Endodermal cell (in vitro differentiated cells): ENCODE measurements around the gene PSAPL1. TPM values are rescaled to one million over a fixed set of nuclear protein-coding genes. Genes with fewer than 3 reads are reported as not detected.

Experiments
- DNase-seq: peaks from one replicate; pipeline ENCODE4 v3.0.0-alpha.2; 2017
- H3K27ac ChIP-seq: 2 replicates; pipeline ENCODE4 v1.5.1; 2013; ENCODE audit warnings: mild to moderate bottlenecking, low read depth, low read length, moderate library complexity
- H3K27me3 ChIP-seq: 2 replicates; pipeline ENCODE4 v1.6.1; 2013; ENCODE audit warnings: mild to moderate bottlenecking, low read length, moderate library complexity; ENCODE audit not compliant: insufficient read depth, control insufficient read depth, poor library complexity, severe bottlenecking
- H3K36me3 ChIP-seq: 2 replicates; pipeline ENCODE4 v1.7.0; 2013; ENCODE audit warnings: mild to moderate bottlenecking, low read length, moderate library complexity; ENCODE audit not compliant: control insufficient read depth, insufficient read depth
- H3K4me1 ChIP-seq: one replicate; pipeline ENCODE4 v1.7.0; 2013; ENCODE audit warnings: low read length; ENCODE audit not compliant: control insufficient read depth, insufficient read depth
- H3K4me3 ChIP-seq: 2 replicates; pipeline ENCODE4 v1.5.1; 2013; ENCODE audit warnings: mild to moderate bottlenecking, low read length, moderate library complexity
- H3K9ac ChIP-seq: 2 replicates; pipeline ENCODE4 v1.6.1; 2013; ENCODE audit warnings: mild to moderate bottlenecking, low read length, moderate library complexity; ENCODE audit not compliant: poor library complexity, severe bottlenecking; ENCODE audit errors: extremely low read depth
- H3K9me3 ChIP-seq: 2 replicates; pipeline ENCODE4 v1.6.1; 2013; ENCODE audit warnings: mild to moderate bottlenecking, low read length, moderate library complexity; ENCODE audit not compliant: control insufficient read depth
- H3K27ac Mint-ChIP-seq: 2 replicates; pipeline ENCODE4 v1.8.0; 2020; ENCODE audit warnings: mixed read lengths
- H3K27me3 Mint-ChIP-seq: 2 replicates; pipeline ENCODE4 v1.8.0; 2021; ENCODE audit warnings: mild to moderate bottlenecking, mixed read lengths; ENCODE audit not compliant: insufficient read depth
- H3K36me3 Mint-ChIP-seq: 2 replicates; pipeline ENCODE4 v1.8.0; 2020; ENCODE audit warnings: low read depth, mixed read lengths
- H3K4me1 Mint-ChIP-seq: 2 replicates; pipeline ENCODE4 v1.8.0; 2020; ENCODE audit warnings: mixed read lengths
- H3K4me3 Mint-ChIP-seq: 2 replicates; pipeline ENCODE4 v1.8.0; 2020; ENCODE audit warnings: mild to moderate bottlenecking, moderate library complexity, mixed read lengths
- H3K9me3 Mint-ChIP-seq: 2 replicates; pipeline ENCODE4 v1.8.0; 2020; ENCODE audit warnings: mild to moderate bottlenecking, mixed read lengths
- CTCF ChIP-seq: fragments of 200-600 bp; sonication (generic); conservative IDR thresholded peaks from 2 replicates; pipeline ENCODE4 v1.5.0; 2021; ENCODE audit warnings: antibody characterized with exemption, mild to moderate bottlenecking
- WGBS, 2 experiments: methylation state at CpG; one replicate each; pipeline versions ENCODE4 v1.1.5 to v1.1.7; 2013; ENCODE audit warnings: missing lambda C conversion rate in 2 of 2, mixed read lengths in 1 of 2; ENCODE audit not compliant: insufficient coverage in 1 of 2, insufficient read length in 1 of 2; 5-methylcytosine and 5-hydroxymethylcytosine counted together
- total RNA-seq, 2 donors: library from RNA; stranded (reverse); fragmentation: NEBNext Ultra II Directional in 1 of 2; extraction: Animal tissue kit (Norgen Biotek cat#: 25700) in 1 of 2; gene quantifications; 2 replicates in 1 of 2; 3 replicates in 1 of 2; pipeline ENCODE4 v1.2.1, GENCODE V29; 2021

Gene PSAPL1
- total RNA-seq, 2 donors from 2014 or later = 0.13 to 0.24 TPM

- Histone ChIP-seq H3K4me1 (no peaks in the 10 kb centered on the region), H3K27ac (no peak overlapping the region), H3K36me3 (no peaks in the 10 kb centered on the region), H3K27me3 (no peaks in the 10 kb centered on the region), H3K4me3 (no peak overlapping the region), H3K9ac (no peak overlapping the region), H3K9me3 (no peaks in the 10 kb centered on the region)
- DNase-seq = peak; percentile 26
- Mint-ChIP-seq H3K27ac (no peak overlapping the region), H3K4me3 (no peak overlapping the region), H3K36me3 (no peaks in the 10 kb centered on the region), H3K9me3 (no peaks in the 10 kb centered on the region), H3K27me3 (peaks cover 42% of the 10 kb centered on the region), H3K4me1 (peaks cover 8% of the 10 kb centered on the region)
- WGBS, 2 experiments = 86 to 88% methylated on average over 16 to 24 of the region's 24 CpGs
- no peak for TF ChIP-seq CTCF
Observed at GRCh38 chr4:7397206-7398103, 37.3 kb downstream of the PSAPL1 start.

- Histone ChIP-seq H3K36me3 (no peaks in the 10 kb centered on the region), H3K4me1 (no peaks in the 10 kb centered on the region), H3K27me3 (no peaks in the 10 kb centered on the region), H3K9me3 (no peaks in the 10 kb centered on the region), H3K4me3 (no peak overlapping the region), H3K27ac (no peak overlapping the region), H3K9ac (no peak overlapping the region)
- Mint-ChIP-seq H3K4me1 (peaks cover 5% of the 10 kb centered on the region), H3K4me3 (no peak overlapping the region), H3K36me3 (no peaks in the 10 kb centered on the region), H3K9me3 (no peaks in the 10 kb centered on the region), H3K27ac (no peak overlapping the region), H3K27me3 (peaks cover 33% of the 10 kb centered on the region)
- no peak for TF ChIP-seq CTCF
- 87 to 89% methylated on average over 13 to 14 of the region's 14 CpGs for WGBS, 2 experiments
- DNase-seq = no peak
Observed at GRCh38 chr4:7396186-7396910, 38.4 kb downstream of the PSAPL1 start.

- no peak overlapping the region for H3K9ac ChIP-seq
- H3K36me3 Mint-ChIP-seq = no peaks in the 10 kb centered on the region
- peaks cover 5% of the 10 kb centered on the region for H3K4me1 Mint-ChIP-seq
- DNase-seq = peak; percentile 25
- H3K27me3 ChIP-seq = no peaks in the 10 kb centered on the region
- H3K27ac ChIP-seq = no peak overlapping the region
- WGBS, 2 experiments = 88 to 92% methylated on average over 8 of the region's 8 CpGs
- H3K9me3 ChIP-seq = no peaks in the 10 kb centered on the region
- no peak overlapping the region for H3K27ac Mint-ChIP-seq
- H3K36me3 ChIP-seq = no peaks in the 10 kb centered on the region
- H3K4me1 ChIP-seq = no peaks in the 10 kb centered on the region
- no peak overlapping the region for H3K4me3 ChIP-seq
- no peak for TF ChIP-seq CTCF
- no peak overlapping the region for H3K4me3 Mint-ChIP-seq
- H3K9me3 Mint-ChIP-seq = no peaks in the 10 kb centered on the region
- H3K27me3 Mint-ChIP-seq = peaks cover 26% of the 10 kb centered on the region
Observed at GRCh38 chr4:7395645-7396044, 39.1 kb downstream of the PSAPL1 start.
